Mesendoderm (in vitro differentiated cells): ENCODE results near the gene FAAP100. TPM values are rescaled to one million over a fixed set of nuclear protein-coding genes. Genes with fewer than 3 reads are reported as not detected.

ENCODE experiments used
- DNase-seq: peaks from one replicate; pipeline ENCODE4 v3.0.0; 2013
- H2AK5ac ChIP-seq: 2 replicates; pipeline ENCODE4 v1.6.1; 2013; ENCODE audit warnings: low read length, inconsistent platforms
- H2BK120ac ChIP-seq: 2 replicates; pipeline ENCODE4 v1.6.1; 2013; ENCODE audit warnings: low read depth, mild to moderate bottlenecking, low read length, moderate library complexity, mixed read lengths
- H2BK15ac ChIP-seq: replicated peaks from 2 replicates; pipeline ENCODE4 v1.6.1; 2013; ENCODE audit warnings: low read depth, mild to moderate bottlenecking, moderate library complexity
- H2BK5ac ChIP-seq: 2 replicates; pipeline ENCODE4 v1.6.1; 2013; ENCODE audit warnings: low read length, inconsistent platforms
- H3K18ac ChIP-seq: 2 replicates; pipeline ENCODE4 v1.6.1; 2013; ENCODE audit warnings: mild to moderate bottlenecking, low read length, mixed read lengths
- H3K23ac ChIP-seq: one replicate; pipeline ENCODE4 v1.6.1; 2013; ENCODE audit warnings: low read length
- H3K27ac ChIP-seq: 2 replicates; pipeline ENCODE4 v1.5.1; 2013; ENCODE audit warnings: low read depth, mild to moderate bottlenecking, inconsistent platforms, low read length, moderate library complexity
- H3K27me3 ChIP-seq: 2 replicates; pipeline ENCODE4 v1.6.1; 2013; ENCODE audit warnings: low read length, control low read depth, mild to moderate bottlenecking, inconsistent platforms; ENCODE audit not compliant: insufficient read depth, poor library complexity
- H3K36me3 ChIP-seq: 2 replicates; pipeline ENCODE4 v1.6.1; 2013; ENCODE audit warnings: low read length, inconsistent platforms; ENCODE audit not compliant: control insufficient read depth, insufficient read depth
- H3K4ac ChIP-seq: one replicate; pipeline ENCODE4 v1.6.1; 2013; ENCODE audit warnings: low read depth, mild to moderate bottlenecking, low read length, moderate library complexity
- H3K4me1 ChIP-seq: 2 replicates; pipeline ENCODE4 v1.6.1; 2013; ENCODE audit warnings: low read depth, low read length, inconsistent platforms; ENCODE audit not compliant: control insufficient read depth
- H3K4me2 ChIP-seq: 2 replicates; pipeline ENCODE4 v1.6.1; 2013; ENCODE audit warnings: low read length
- H3K4me3 ChIP-seq: 2 replicates; pipeline ENCODE4 v1.5.1; 2013; ENCODE audit warnings: mild to moderate bottlenecking, low read length
- H3K56ac ChIP-seq: one replicate; pipeline ENCODE4 v1.6.1; 2013; ENCODE audit warnings: low read length
- H3K79me1 ChIP-seq: 2 replicates; pipeline ENCODE4 v1.6.1; 2013; ENCODE audit warnings: low read length, inconsistent platforms
- H3K79me2 ChIP-seq: 2 replicates; pipeline ENCODE4 v1.6.1; 2013; ENCODE audit warnings: mild to moderate bottlenecking, low read length; ENCODE audit not compliant: control insufficient read depth, insufficient read depth
- H3K9ac ChIP-seq: 2 replicates; pipeline ENCODE4 v1.6.1; 2013; ENCODE audit warnings: low read length, inconsistent platforms
- H4K5ac ChIP-seq: one replicate; pipeline ENCODE4 v1.6.1; 2013; ENCODE audit warnings: low read length
- H4K8ac ChIP-seq: one replicate; pipeline ENCODE4 v1.6.1; 2013; ENCODE audit warnings: low read depth, mild to moderate bottlenecking, control low read depth, low read length, moderate library complexity
- WGBS: extraction: QIAGEN DNeasy Blood & Tissue Kit; methylation state at CpG from one replicate; pipeline ENCODE4 v1.1.7; 2013; ENCODE audit warnings: low lambda C conversion rate, missing lambda C conversion rate; ENCODE audit not compliant: insufficient coverage; ENCODE audit errors: extremely low coverage; 5-methylcytosine and 5-hydroxymethylcytosine counted together
- polyA plus RNA-seq, 2 experiments: library from polyadenylated mRNA; stranded (reverse); fragments of 200-250 nt; gene quantifications; one replicate each; pipeline ENCODE4 v1.2.3, GENCODE V29; 2013

The FAAP100 gene, protein sequence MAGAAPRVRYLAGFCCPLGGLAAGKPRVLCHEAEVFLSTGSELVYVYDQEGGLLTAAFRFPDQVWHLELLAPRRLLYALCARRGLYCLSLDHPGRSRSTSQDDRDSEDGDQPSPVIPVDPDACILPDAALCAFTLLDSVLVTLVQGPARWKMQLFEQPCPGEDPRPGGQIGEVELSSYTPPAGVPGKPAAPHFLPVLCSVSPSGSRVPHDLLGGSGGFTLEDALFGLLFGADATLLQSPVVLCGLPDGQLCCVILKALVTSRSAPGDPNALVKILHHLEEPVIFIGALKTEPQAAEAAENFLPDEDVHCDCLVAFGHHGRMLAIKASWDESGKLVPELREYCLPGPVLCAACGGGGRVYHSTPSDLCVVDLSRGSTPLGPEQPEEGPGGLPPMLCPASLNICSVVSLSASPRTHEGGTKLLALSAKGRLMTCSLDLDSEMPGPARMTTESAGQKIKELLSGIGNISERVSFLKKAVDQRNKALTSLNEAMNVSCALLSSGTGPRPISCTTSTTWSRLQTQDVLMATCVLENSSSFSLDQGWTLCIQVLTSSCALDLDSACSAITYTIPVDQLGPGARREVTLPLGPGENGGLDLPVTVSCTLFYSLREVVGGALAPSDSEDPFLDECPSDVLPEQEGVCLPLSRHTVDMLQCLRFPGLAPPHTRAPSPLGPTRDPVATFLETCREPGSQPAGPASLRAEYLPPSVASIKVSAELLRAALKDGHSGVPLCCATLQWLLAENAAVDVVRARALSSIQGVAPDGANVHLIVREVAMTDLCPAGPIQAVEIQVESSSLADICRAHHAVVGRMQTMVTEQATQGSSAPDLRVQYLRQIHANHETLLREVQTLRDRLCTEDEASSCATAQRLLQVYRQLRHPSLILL
- polyA plus RNA-seq (2013, experiment 1 of 2), result 14.4 TPM
- polyA plus RNA-seq (2013, experiment 2 of 2), result 14.8 TPM

DNA sequence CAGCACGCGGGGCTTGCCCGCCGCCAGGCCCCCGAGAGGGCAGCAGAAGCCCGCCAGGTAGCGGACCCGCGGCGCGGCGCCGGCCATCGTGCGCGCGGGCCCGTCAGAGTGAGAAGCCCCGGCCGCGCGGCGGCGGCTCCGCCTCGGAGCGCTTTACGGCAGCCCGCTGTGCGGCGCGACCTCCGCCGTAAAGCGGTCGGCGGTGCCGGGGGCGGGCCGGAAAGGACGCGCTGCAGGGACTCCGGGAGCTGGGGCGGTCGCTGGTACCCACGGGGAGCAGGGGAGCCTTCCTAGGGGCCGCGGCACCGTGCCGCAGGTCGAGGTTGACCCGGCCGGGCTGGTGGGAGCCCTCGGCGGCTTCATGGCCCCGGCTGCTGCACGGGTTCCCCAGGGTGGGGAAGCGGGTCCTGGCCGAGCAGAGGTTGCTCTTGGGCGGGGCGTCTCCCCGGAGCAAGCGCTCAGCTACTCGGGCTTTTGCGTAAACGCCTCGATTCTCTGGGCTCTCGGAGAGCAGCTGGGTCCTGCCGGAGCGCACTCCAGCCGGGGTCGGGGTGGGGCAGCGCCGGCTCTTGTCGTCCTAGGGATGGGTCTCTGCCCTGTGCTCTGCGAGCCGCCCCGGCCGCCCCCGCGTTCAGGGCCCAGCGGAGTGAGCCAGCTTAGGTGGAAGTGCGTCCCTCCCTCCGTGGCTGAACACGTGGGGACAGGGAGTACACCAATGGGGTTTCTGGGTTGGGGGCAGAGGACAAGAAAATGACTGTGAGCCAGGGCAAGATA lies at the start of gene FAAP100:
Gene FAAP100, minus strand, starts transcription at position 110 of the 774 bp plus-strand sequence. Its CDS starts 23 bp downstream, at position 87.
- no peaks in the 10 kb centered on the region for H3K36me3 ChIP-seq
- H3K4me2 ChIP-seq, result peak within 1 kb of the TSS; percentile 100
- H3K79me2 ChIP-seq, result peaks cover 5% of the 10 kb centered on the region
- no CpG with 5 or more reads among the region's 85 CpGs for WGBS
- peak within 1 kb of the TSS; percentile 94 for H3K9ac ChIP-seq
- no peak within 1 kb of the TSS for H2BK5ac ChIP-seq
- no peak within 1 kb of the TSS for H4K5ac ChIP-seq
- H3K18ac ChIP-seq, result peak within 1 kb of the TSS; percentile 31
- H4K8ac ChIP-seq, result no peak within 1 kb of the TSS
- H2AK5ac ChIP-seq, result no peak within 1 kb of the TSS
- peak within 1 kb of the TSS; percentile 74 for H3K27ac ChIP-seq
- peaks cover 3% of the 10 kb centered on the region for H3K4me1 ChIP-seq
- no peaks in the 10 kb centered on the region for H3K27me3 ChIP-seq
- H3K79me1 ChIP-seq, result peaks cover 4% of the 10 kb centered on the region
- peak within 1 kb of the TSS; percentile 89 for H3K23ac ChIP-seq
- H2BK120ac ChIP-seq, result no peak within 1 kb of the TSS
- H2BK15ac ChIP-seq, result no peak within 1 kb of the TSS
- peak within 1 kb of the TSS; percentile 17 for H3K4ac ChIP-seq
- H3K56ac ChIP-seq, result peak within 1 kb of the TSS; percentile 98
- DNase-seq, result peak; percentile 87
- H3K4me3 ChIP-seq, result peak within 1 kb of the TSS; percentile 90

- H2BK15ac ChIP-seq, result no peak overlapping the region
- peak; percentile 68 for DNase-seq
- H3K9ac ChIP-seq, result no peak overlapping the region
- no peak overlapping the region for H3K4me3 ChIP-seq
- WGBS, result no CpG with 5 or more reads among the region's 9 CpGs
- no peaks in the 10 kb centered on the region for H3K4me1 ChIP-seq
- H2BK120ac ChIP-seq, result no peak overlapping the region
- H2AK5ac ChIP-seq, result no peak overlapping the region
- peaks cover 8% of the 10 kb centered on the region for H3K79me1 ChIP-seq
- H3K4me2 ChIP-seq, result no peak overlapping the region
- H4K8ac ChIP-seq, result no peak overlapping the region
- H3K36me3 ChIP-seq, result peaks cover 25% of the 10 kb centered on the region
- H3K4ac ChIP-seq, result no peak overlapping the region
- no peak overlapping the region for H3K27ac ChIP-seq
- H3K79me2 ChIP-seq, result no peaks in the 10 kb centered on the region
- no peaks in the 10 kb centered on the region for H3K27me3 ChIP-seq
- no peak overlapping the region for H3K23ac ChIP-seq
- no peak overlapping the region for H4K5ac ChIP-seq
- H3K56ac ChIP-seq, result no peak overlapping the region
- no peak overlapping the region for H2BK5ac ChIP-seq
- no peak overlapping the region for H3K18ac ChIP-seq
Observed at GRCh38 chr17:81601525-81602120, 49.5 kb upstream of the FAAP100 start.

- Histone ChIP-seq H4K8ac (no peak overlapping the region), H3K9ac (no peak overlapping the region), H3K56ac (no peak overlapping the region), H4K5ac (no peak overlapping the region), H3K4me2 (no peak overlapping the region), H3K18ac (no peak overlapping the region), H2BK120ac (no peak overlapping the region), H3K4me1 (no peaks in the 10 kb centered on the region), H3K36me3 (peaks cover 20% of the 10 kb centered on the region), H3K79me1 (peaks cover 8% of the 10 kb centered on the region), H3K79me2 (no peaks in the 10 kb centered on the region), H2BK5ac (no peak overlapping the region), H3K23ac (no peak overlapping the region), H2BK15ac (no peak overlapping the region), H3K4me3 (no peak overlapping the region), H2AK5ac (no peak overlapping the region), H3K27ac (no peak overlapping the region), H3K4ac (no peak overlapping the region), H3K27me3 (no peaks in the 10 kb centered on the region)
- no CpG with 5 or more reads among the region's 10 CpGs for WGBS
- no peak for DNase-seq
Observed at GRCh38 chr17:81599719-81600486, 47.8 kb upstream of the FAAP100 start.

DNA sequence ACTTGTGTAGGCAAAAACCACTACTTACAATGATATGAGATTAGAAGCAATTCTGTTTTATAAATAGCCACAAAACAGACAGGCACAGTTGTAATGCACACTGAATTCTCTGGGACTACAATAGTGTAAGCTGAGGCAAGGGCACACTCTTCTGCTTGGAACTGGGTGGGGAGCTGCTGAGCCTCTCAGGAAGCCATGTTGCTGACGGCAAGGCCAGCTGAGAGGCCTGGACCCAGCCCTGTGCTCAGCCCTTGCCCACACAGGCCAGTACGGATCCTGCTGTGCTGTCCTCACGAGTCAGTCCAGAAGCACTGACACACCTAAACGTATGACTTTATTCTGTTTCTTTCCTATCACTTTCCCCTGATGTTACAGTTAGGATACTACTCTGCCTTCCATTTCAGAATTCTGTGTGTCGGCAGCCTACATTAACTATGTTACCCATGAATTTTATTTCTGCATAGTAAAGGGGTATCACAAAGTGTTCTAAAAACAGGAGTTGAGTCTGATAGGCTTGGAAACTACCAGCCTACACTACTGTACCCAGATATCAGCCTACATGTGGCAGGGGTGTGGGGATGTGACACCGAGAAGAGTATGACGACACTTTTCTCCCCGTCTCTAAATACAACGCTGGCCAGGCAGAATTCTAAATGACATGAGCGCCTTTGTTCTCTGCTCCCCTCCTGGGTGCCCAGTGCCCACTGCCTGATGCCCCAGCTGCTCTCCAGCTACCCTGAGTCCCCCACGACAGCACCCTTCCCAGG lies 41.1 kb upstream of the FAAP100 start:
- Histone ChIP-seq H3K4me2 (no peak overlapping the region), H3K9ac (no peak overlapping the region), H3K4me3 (no peak overlapping the region), H3K4me1 (no peaks in the 10 kb centered on the region), H3K36me3 (peaks cover 17% of the 10 kb centered on the region), H3K27me3 (no peaks in the 10 kb centered on the region), H2BK5ac (no peak overlapping the region), H4K8ac (no peak overlapping the region), H3K18ac (no peak overlapping the region), H4K5ac (no peak overlapping the region), H3K56ac (no peak overlapping the region), H3K79me2 (no peaks in the 10 kb centered on the region), H3K27ac (no peak overlapping the region), H2AK5ac (no peak overlapping the region), H3K4ac (no peak overlapping the region), H3K79me1 (no peaks in the 10 kb centered on the region), H2BK120ac (no peak overlapping the region), H2BK15ac (no peak overlapping the region), H3K23ac (no peak overlapping the region)
- no CpG with 5 or more reads among the region's 11 CpGs for WGBS
- DNase-seq, result no peak
